B cell (primary cell): ENCODE results near the gene BACH2. TPM values are rescaled to one million over a fixed set of nuclear protein-coding genes. Genes with fewer than 3 reads are reported as not detected.

ENCODE experiments used
- ATAC-seq: fragments of 200-7000 bp; cut with Tn5 transposase; one replicate; pipeline ENCODE4 v1.10.0; 2021; ENCODE audit warnings: low read depth, mild to moderate bottlenecking, moderate number of reproducible peaks, moderate library complexity
- CTCF ChIA-PET: fragments of 350-600 bp; sonication (Branson Sonifier 250); formaldehyde crosslinking; loops from one replicate; lab custom pipeline; 2021; ENCODE audit warnings: antibody characterized with exemption, inconsistent platforms; lab: Charles Lee
- POLR2A ChIA-PET: fragments of 350-600 bp; sonication (Branson Sonifier 250); formaldehyde crosslinking; loops from one replicate; lab custom pipeline; 2021; ENCODE audit warnings: antibody characterized with exemption; lab: Charles Lee
- DNase-seq: peaks from one replicate; pipeline ENCODE4 v3.0.0; 2013
- H2AFZ ChIP-seq: 2 replicates; pipeline ENCODE4 v1.6.1; 2012; ENCODE audit warnings: mild to moderate bottlenecking, low read depth, low read length; ENCODE audit not compliant: insufficient read depth, poor library complexity, severe bottlenecking
- H3K27ac ChIP-seq, 2 donors: 1 replicate in 1 of 2; 2 replicates in 1 of 2; pipeline ENCODE4 v1.5.1; 2012 to 2013; ENCODE audit warnings: low read length in 2 of 2, mild to moderate bottlenecking in 2 of 2, moderate library complexity in 1 of 2
- H3K27me3 ChIP-seq, 4 experiments: fragments of 200-600 bp in 1 of 4; sonication (generic) in 1 of 4; replicated peaks in 1 of 4; 1 replicate in 2 of 4; 2 replicates in 2 of 4; pipeline versions ENCODE4 v1.6.1 to v1.7.0; 2013 to 2016; ENCODE audit warnings: low read length in 3 of 4, mild to moderate bottlenecking in 2 of 4, mixed read lengths in 1 of 4, moderate library complexity in 1 of 4; ENCODE audit not compliant: insufficient read depth in 4 of 4, control insufficient read depth in 3 of 4; ENCODE audit errors: control extremely low read depth in 1 of 4
- H3K36me3 ChIP-seq, 2 experiments: replicated peaks in 1 of 2; 1 replicate in 1 of 2; 2 replicates in 1 of 2; pipeline versions ENCODE4 v1.6.1 to v1.7.1; 2013; ENCODE audit warnings: low read length in 1 of 2; ENCODE audit not compliant: insufficient read depth in 2 of 2, control insufficient read depth in 1 of 2; ENCODE audit errors: control extremely low read depth in 1 of 2, extremely low read depth in 1 of 2
- H3K4me1 ChIP-seq, 2 donors: fragments of 200-600 bp in 1 of 2; sonication (generic) in 1 of 2; 1 replicate in 1 of 2; 2 replicates in 1 of 2; pipeline versions ENCODE4 v1.5.1 to v1.6.1; 2013 to 2017; ENCODE audit warnings: low read length in 2 of 2; ENCODE audit not compliant: control insufficient read depth in 2 of 2, insufficient read depth in 2 of 2
- H3K4me2 ChIP-seq: replicated peaks from 2 replicates; pipeline ENCODE3; 2012; ENCODE audit warnings: mild to moderate bottlenecking, low read depth, low read length; ENCODE audit not compliant: poor library complexity, severe bottlenecking
- H3K4me3 ChIP-seq, 5 experiments: fragments of 200-600 bp in 1 of 5; sonication (generic) in 1 of 5; 1 replicate in 3 of 5; 2 replicates in 2 of 5; pipeline versions ENCODE4 v1.5.1 to v1.7.0; 2011 to 2016; ENCODE audit warnings: low read length in 4 of 5, mild to moderate bottlenecking in 4 of 5, low read depth in 2 of 5, control low read depth in 1 of 5, moderate library complexity in 1 of 5; ENCODE audit not compliant: insufficient read depth in 1 of 5; ENCODE audit errors: control extremely low read depth in 1 of 5, extremely low read depth in 1 of 5
- H3K79me2 ChIP-seq: fragments of 200-600 bp; sonication (generic); one replicate; pipeline ENCODE4 v1.6.0; 2016; ENCODE audit warnings: low read length; ENCODE audit not compliant: control insufficient read depth, insufficient read depth
- H3K9ac ChIP-seq: fragments of 200-600 bp; sonication (generic); 2 replicates; pipeline ENCODE4 v1.6.1; 2017; ENCODE audit warnings: mild to moderate bottlenecking, low read length, moderate library complexity
- H3K9me3 ChIP-seq, 3 donors: one replicate each; pipeline versions ENCODE4 v1.6.1 to v1.7.1; 2013; ENCODE audit warnings: low read length in 2 of 3; ENCODE audit not compliant: control insufficient read depth in 2 of 3, insufficient read depth in 1 of 3; ENCODE audit errors: control extremely low read depth in 1 of 3
- H4K20me1 ChIP-seq: 2 replicates; pipeline ENCODE4 v1.6.0; 2012; ENCODE audit warnings: mild to moderate bottlenecking, low read length; ENCODE audit not compliant: insufficient read depth, control insufficient read depth, poor library complexity, severe bottlenecking
- H3K27ac Mint-ChIP-seq: one replicate; pipeline ENCODE4 v1.8.0; 2021; ENCODE audit warnings: mixed read lengths
- H3K27me3 Mint-ChIP-seq: one replicate; pipeline ENCODE4 v1.8.0; 2021; ENCODE audit warnings: mixed read lengths
- H3K4me1 Mint-ChIP-seq: one replicate; pipeline ENCODE4 v1.8.0; 2021; ENCODE audit warnings: mixed read lengths
- H3K4me3 Mint-ChIP-seq: one replicate; pipeline ENCODE4 v1.8.0; 2021; ENCODE audit warnings: mixed read lengths
- H3K9me3 Mint-ChIP-seq: one replicate; pipeline ENCODE4 v1.8.0; 2022; ENCODE audit warnings: mixed read lengths; ENCODE audit not compliant: insufficient read depth
- EZH2 ChIP-seq: IDR thresholded peaks from 2 replicates; pipeline ENCODE4 v1.6.1; 2012; ENCODE audit warnings: borderline replicate concordance, low read depth, mild to moderate bottlenecking, moderate library complexity, low read length; ENCODE audit not compliant: insufficient read depth, poor library complexity, severe bottlenecking
- WGBS: methylation state at CpG from one replicate; pipeline ENCODE4 v1.1.5; 2013; ENCODE audit warnings: missing lambda C conversion rate; ENCODE audit not compliant: insufficient coverage; 5-methylcytosine and 5-hydroxymethylcytosine counted together
- intact Hi-C: fragments of 100-400 bp; cut with micrococcal nuclease; formaldehyde crosslinking; loops from one replicate; pipeline ENCODE4 v1.10.0; 2022
- polyA plus RNA-seq: library from polyadenylated mRNA; depleted of rRNA; stranded (reverse); fragments of >200 nt; gene quantifications from 2 replicates; pipeline ENCODE4 v1.2.3, GENCODE V29; 2012
- total RNA-seq, 2 donors: library from RNA; stranded (reverse); fragments of 120-200 nt in 1 of 2; gene quantifications; 1 replicate in 1 of 2; 2 replicates in 1 of 2; pipeline versions ENCODE4 v1.2.3 to v1.2.4, GENCODE V29; 2013 to 2022
- TF ChIP-seq, protein P1 (sequence below): fragments of 200-600 bp; IDR thresholded peaks from one replicate; pipeline ENCODE4 v1.8.0; 2022; ENCODE audit warnings: antibody characterized with exemption, mild to moderate bottlenecking

Gene BACH2
- total and polyA plus RNA-seq, 2 donors (not counting 1 experiment from before 2014, with no cell fraction given) = 41.1 to 235 TPM

DNA sequence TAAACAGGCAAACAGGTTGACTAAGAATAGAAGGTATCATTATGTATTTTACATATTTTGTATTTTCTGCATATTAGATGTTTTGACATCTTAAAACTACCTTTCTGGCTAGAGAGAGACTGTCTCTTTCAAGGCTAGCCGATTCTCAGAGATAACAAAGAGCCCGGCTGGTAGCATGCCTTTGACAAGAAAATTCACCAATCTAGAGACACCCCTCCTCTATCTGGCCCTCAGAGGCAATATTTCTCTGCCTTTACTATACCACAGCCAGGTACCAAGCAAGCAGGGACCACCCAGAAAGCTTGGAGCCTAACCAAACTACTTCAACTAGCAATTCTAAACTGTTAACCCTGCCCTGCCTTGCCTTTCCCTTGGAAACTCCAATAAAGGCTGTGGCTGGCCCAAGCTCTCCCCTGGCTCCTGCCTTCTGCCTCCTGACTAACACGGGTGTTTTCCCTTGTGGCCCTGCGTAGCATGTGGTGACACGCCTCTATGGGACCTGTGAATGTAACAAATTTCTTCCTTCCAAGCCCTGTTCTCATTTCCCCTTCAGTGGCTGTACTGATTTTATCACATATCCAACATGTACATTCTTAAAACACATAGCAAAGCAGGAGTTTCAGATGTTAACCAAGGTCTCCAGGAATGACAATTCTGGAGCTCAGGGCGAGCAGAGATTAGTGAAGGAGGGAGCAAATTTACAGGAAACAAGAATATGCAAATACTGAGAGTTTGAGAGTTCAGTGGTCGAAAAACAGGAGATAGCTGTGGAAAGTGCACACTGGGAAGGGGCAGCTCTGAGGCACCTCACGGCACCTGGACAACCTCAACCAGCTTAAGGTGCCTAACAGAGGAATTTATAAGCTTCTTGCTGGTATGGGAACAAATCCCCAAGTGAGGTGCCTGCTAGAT, 120.8 kb downstream of the BACH2 start:
- peaks cover 69% of the 10 kb centered on the region for H3K4me1 Mint-ChIP-seq

More for the DNA sequence above, 120.8 kb downstream of the BACH2 start:
- H3K79me2 ChIP-seq = peaks cover 94% of the 10 kb centered on the region
- CTCF ChIA-PET = interaction anchor here (0.9 to 1.4 kb wide), 5 partner anchors 39 to 303 kb away, joined by 3 to 5 read pairs (median 3); no protein-coding TSS in a partner anchor
- TF ChIP-seq, protein P1, sequence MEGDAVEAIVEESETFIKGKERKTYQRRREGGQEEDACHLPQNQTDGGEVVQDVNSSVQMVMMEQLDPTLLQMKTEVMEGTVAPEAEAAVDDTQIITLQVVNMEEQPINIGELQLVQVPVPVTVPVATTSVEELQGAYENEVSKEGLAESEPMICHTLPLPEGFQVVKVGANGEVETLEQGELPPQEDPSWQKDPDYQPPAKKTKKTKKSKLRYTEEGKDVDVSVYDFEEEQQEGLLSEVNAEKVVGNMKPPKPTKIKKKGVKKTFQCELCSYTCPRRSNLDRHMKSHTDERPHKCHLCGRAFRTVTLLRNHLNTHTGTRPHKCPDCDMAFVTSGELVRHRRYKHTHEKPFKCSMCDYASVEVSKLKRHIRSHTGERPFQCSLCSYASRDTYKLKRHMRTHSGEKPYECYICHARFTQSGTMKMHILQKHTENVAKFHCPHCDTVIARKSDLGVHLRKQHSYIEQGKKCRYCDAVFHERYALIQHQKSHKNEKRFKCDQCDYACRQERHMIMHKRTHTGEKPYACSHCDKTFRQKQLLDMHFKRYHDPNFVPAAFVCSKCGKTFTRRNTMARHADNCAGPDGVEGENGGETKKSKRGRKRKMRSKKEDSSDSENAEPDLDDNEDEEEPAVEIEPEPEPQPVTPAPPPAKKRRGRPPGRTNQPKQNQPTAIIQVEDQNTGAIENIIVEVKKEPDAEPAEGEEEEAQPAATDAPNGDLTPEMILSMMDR = no peak
- no peak for TF ChIP-seq EZH2
- peaks cover 47 to 70% of the 10 kb centered on the region in 2 donors for H3K4me1 ChIP-seq
- Mint-ChIP-seq H3K27ac (peak overlapping the region; percentile 88), H3K9me3 (no peaks in the 10 kb centered on the region), H3K4me3 (peak overlapping the region; percentile 78), H3K27me3 (no peaks in the 10 kb centered on the region)
- peak; percentile 87 for ATAC-seq
- peak overlapping the region; percentile 64 for H3K4me2 ChIP-seq
- H2AFZ ChIP-seq = no peak overlapping the region
- peak; percentile 84 for DNase-seq
- WGBS = 35% methylated on average over 8 of the region's 8 CpGs
- H3K27me3 ChIP-seq = no peaks in the 10 kb centered on the region
- intact Hi-C loops = loop anchor here (2.0 to 5.0 kb wide), 5 partner anchors 39 to 109 kb away; no protein-coding TSS in a partner anchor
- peak overlapping the region; percentile 4 for H3K9ac ChIP-seq
- peak overlapping the region; percentile 89 to 91 for H3K27ac ChIP-seq
- no peaks in the 10 kb centered on the region for H3K9me3 ChIP-seq
- POLR2A ChIA-PET = interaction anchor here (0.5 to 1.2 kb wide), 4 partner anchors 12 to 348 kb away, joined by 3 to 11 read pairs (median 6); no protein-coding TSS in a partner anchor
- no peaks in the 10 kb centered on the region for H3K36me3 ChIP-seq
- peak overlapping the region in 2 of 5 experiments; percentile 15 to 42 for H3K4me3 ChIP-seq
- H4K20me1 ChIP-seq = peaks cover 46% of the 10 kb centered on the region
